ENCODE data around the gene SPIRE2.

Gene SPIRE2

GRCh38 chr16:89842471-89843408 lies 14.5 kb downstream of the SPIRE2 start:
- DNase-seq: peak; percentile 92

- no peak for DNase-seq
Observed at GRCh38 chr16:89843409-89844350, 15.4 kb downstream of the SPIRE2 start.

GRCh38 chr16:89844739-89845339 lies 16.6 kb downstream of the SPIRE2 start:
- no peak for DNase-seq

GRCh38 chr16:89845417-89845816 lies 17.1 kb downstream of the SPIRE2 start:
- DNase-seq: no peak

GRCh38 chr16:89847051-89847939 lies 19.0 kb downstream of the SPIRE2 start:
- DNase-seq: no peak

- DNase-seq: no peak
Observed at GRCh38 chr16:89847940-89848297, 19.6 kb downstream of the SPIRE2 start.

- no peak for DNase-seq
Observed at GRCh38 chr16:89848974-89849373, 20.7 kb downstream of the SPIRE2 start.

- no peak for DNase-seq
Observed at GRCh38 chr16:89853306-89853993, 25.2 kb downstream of the SPIRE2 start.

- no peak for DNase-seq
Observed at GRCh38 chr16:89855301-89855945, 27.1 kb downstream of the SPIRE2 start.

- DNase-seq: no peak
Observed at GRCh38 chr16:89855986-89856385, 27.7 kb downstream of the SPIRE2 start.

GRCh38 chr16:89858973-89859614 lies 30.8 kb downstream of the SPIRE2 start:
- DNase-seq: no peak

GRCh38 chr16:89859615-89860007 lies 31.3 kb downstream of the SPIRE2 start:
- DNase-seq: no peak

GRCh38 chr16:89860747-89861304 lies 32.6 kb downstream of the SPIRE2 start:
- DNase-seq: peak; percentile 49

GRCh38 chr16:89861648-89862047 lies 33.4 kb downstream of the SPIRE2 start:
- DNase-seq: no peak

GRCh38 chr16:89862732-89863131 lies 34.5 kb downstream of the SPIRE2 start:
- no peak for DNase-seq

GRCh38 chr16:89863741-89864526 lies 35.7 kb downstream of the SPIRE2 start:
- DNase-seq: no peak

- no peak for DNase-seq
Observed at GRCh38 chr16:89864527-89864820, 36.2 kb downstream of the SPIRE2 start.

GRCh38 chr16:89867918-89868317 lies 39.6 kb downstream of the SPIRE2 start:
- no peak for DNase-seq

GRCh38 chr16:89869911-89870310 lies 41.6 kb downstream of the SPIRE2 start:
- DNase-seq: no peak

- DNase-seq: no peak
Observed at GRCh38 chr16:89870440-89870839, 42.2 kb downstream of the SPIRE2 start.

All from kidney glomerular epithelial cell (primary cell).